G401 (cell line): ENCODE data around the gene HNRNPA1L2. TPM values are rescaled to one million over a fixed set of nuclear protein-coding genes. Genes with fewer than 3 reads are reported as not detected.
"Not testable (repeated sequence)": the region's sequence is repeated elsewhere in the genome, so short reads cannot be mapped to it uniquely, and the experiment has no call there.

ENCODE experiments used
- DNase-seq: peaks from one replicate; pipeline ENCODE4 v3.0.0-alpha.2; 2015; ENCODE audit warnings: low spot score
- in situ Hi-C: cut with HindIII; loops from 2 replicates; pipeline ENCODE4 v1.10.0; 2016; ENCODE audit warnings: low sequenced_read_pairs, mixed read lengths
- total RNA-seq: library from RNA; depleted of rRNA; stranded (reverse); fragments of >200 nt; shearing (Covaris generic); gene quantifications from 2 replicates; pipeline ENCODE4 v1.2.3, GENCODE V29; 2014; rRNA removed

HNRNPA1L2 gene
- total RNA-seq, 1 experiment from 2014 or later = 2.3 TPM

GRCh38 chr13:52638666-52639328 lies 3.4 kb upstream of the HNRNPA1L2 start:
- no peak for DNase-seq
- in situ Hi-C loops = no loop called here

- in situ Hi-C loops = no loop called here
These were observed 1.9 kb downstream of the HNRNPA1L2 start for GRCh38 chr13:52644108-52644507.

GRCh38 chr13:52646967-52647366 lies 4.7 kb downstream of the HNRNPA1L2 start:
- in situ Hi-C loops = no loop called here
- DNase-seq = no peak

More at GRCh38 chr13:52644108-52644507, 1.9 kb downstream of the HNRNPA1L2 start:
- no peak for DNase-seq

- DNase-seq = no peak
- in situ Hi-C loops = no loop called here
These were observed 8.5 kb downstream of the HNRNPA1L2 start for GRCh38 chr13:52650731-52651130.

GRCh38 chr13:52651897-52652195 lies 9.6 kb downstream of the HNRNPA1L2 start:
- no peak for DNase-seq
- in situ Hi-C loops = no loop called here

- in situ Hi-C loops = no loop called here
- peak; percentile 98 for DNase-seq
These were observed 10.2 kb downstream of the HNRNPA1L2 start, which contains the start of gene SUGT1 for GRCh38 chr13:52652196-52652979. SUGT1 (plus strand) TSS chr13:52652836; CDS start chr13:52652921, 85 bp downstream.

- DNase-seq = no peak
- in situ Hi-C loops = no loop called here
These were observed 10.7 kb downstream of the HNRNPA1L2 start for GRCh38 chr13:52652980-52653303.

GRCh38 chr13:52659340-52659739 lies 17.1 kb downstream of the HNRNPA1L2 start:
- in situ Hi-C loops = no loop called here
- no peak for DNase-seq

GRCh38 chr13:52664272-52664671 lies 22.0 kb downstream of the HNRNPA1L2 start:
- in situ Hi-C loops = no loop called here
- no peak for DNase-seq

- in situ Hi-C loops = no loop called here
- DNase-seq = peak; percentile 15
These were observed 23.1 kb downstream of the HNRNPA1L2 start for GRCh38 chr13:52665325-52665724.

- in situ Hi-C loops = no loop called here
- DNase-seq = no peak
These were observed 27.4 kb downstream of the HNRNPA1L2 start for GRCh38 chr13:52669677-52670076.

- no peak for DNase-seq
- in situ Hi-C loops = no loop called here
These were observed 28.5 kb downstream of the HNRNPA1L2 start for GRCh38 chr13:52670726-52671125.

- DNase-seq = no peak
- in situ Hi-C loops = no loop called here
These were observed 31.2 kb downstream of the HNRNPA1L2 start for GRCh38 chr13:52673465-52673864.

GRCh38 chr13:52677823-52678222 lies 35.6 kb downstream of the HNRNPA1L2 start:
- in situ Hi-C loops = no loop called here
- no peak for DNase-seq

GRCh38 chr13:52685806-52686205 lies 43.6 kb downstream of the HNRNPA1L2 start:
- DNase-seq, in situ Hi-C loops: not testable (repeated sequence)

- DNase-seq = no peak
- in situ Hi-C loops = no loop called here
These were observed 44.1 kb downstream of the HNRNPA1L2 start for GRCh38 chr13:52686376-52686775.

Other genes with a start within 250 kb of the HNRNPA1L2 start
- gene THSD1, start 236.3 kb upstream of the HNRNPA1L2 start, total RNA-seq = 0.55 and 1.3 TPM in 2 replicates
- 12.6 and 21.2 TPM in 2 replicates for gene VPS36, start 191.8 kb upstream of the HNRNPA1L2 start, total RNA-seq
- 42.8 and 75.3 TPM in 2 replicates for gene CKAP2, start 187.0 kb upstream of the HNRNPA1L2 start, total RNA-seq
- 18.2 and 31.3 TPM in 2 replicates for gene SUGT1, start 10.4 kb downstream of the HNRNPA1L2 start, total RNA-seq
- not detected in 2 replicates for gene CNMD, start 97.4 kb downstream of the HNRNPA1L2 start, total RNA-seq
- gene PCDH8, start 206.2 kb downstream of the HNRNPA1L2 start, total RNA-seq = not detected in 2 replicates